Mesenchymal stem cell (in vitro differentiated cells and primary cell): ENCODE results near the gene ITGA11.
"Not testable (repeated sequence)": the region's sequence is repeated elsewhere in the genome, so short reads cannot be mapped to it uniquely, and the experiment has no call there.

Source experiments
- DNase-seq: peaks from one replicate; pipeline ENCODE4 v3.0.0-alpha.2; 2013
- H2AFZ ChIP-seq: one replicate; pipeline ENCODE4 v1.6.1; 2013; ENCODE audit warnings: low read depth, mild to moderate bottlenecking, control low read depth, inconsistent platforms, low read length, moderate library complexity
- H2AK5ac ChIP-seq: 2 replicates; pipeline ENCODE4 v1.6.1; 2013; ENCODE audit warnings: low read length, moderate library complexity, mild to moderate bottlenecking, inconsistent platforms; ENCODE audit not compliant: severe bottlenecking
- H2BK120ac ChIP-seq: one replicate; pipeline ENCODE4 v1.6.1; 2013; ENCODE audit warnings: low read depth, mild to moderate bottlenecking, inconsistent platforms, low read length, moderate library complexity
- H2BK12ac ChIP-seq, 2 experiments: one replicate each; pipeline ENCODE4 v1.6.1; 2013; ENCODE audit warnings: inconsistent platforms in 2 of 2, low read length in 2 of 2, mild to moderate bottlenecking in 2 of 2, moderate library complexity in 2 of 2, control low read depth in 1 of 2
- H2BK15ac ChIP-seq: one replicate; pipeline ENCODE4 v1.6.1; 2013; ENCODE audit warnings: mild to moderate bottlenecking, low read depth, inconsistent platforms; ENCODE audit not compliant: poor library complexity, severe bottlenecking
- H2BK5ac ChIP-seq: 2 replicates; pipeline ENCODE4 v1.6.1; 2013; ENCODE audit warnings: low read depth, mild to moderate bottlenecking, low read length, control low read depth, inconsistent platforms; ENCODE audit not compliant: poor library complexity, severe bottlenecking
- H3K14ac ChIP-seq, 2 experiments: one replicate each; pipeline ENCODE4 v1.6.1; 2013; ENCODE audit warnings: inconsistent platforms in 2 of 2, low read length in 2 of 2, control low read depth in 1 of 2, mild to moderate bottlenecking in 1 of 2, moderate library complexity in 1 of 2
- H3K18ac ChIP-seq, 2 experiments: one replicate each; pipeline ENCODE4 v1.6.1; 2013; ENCODE audit warnings: inconsistent platforms in 2 of 2, low read length in 2 of 2, control low read depth in 1 of 2, low read depth in 1 of 2, mild to moderate bottlenecking in 1 of 2
- H3K23ac ChIP-seq, 2 experiments: one replicate each; pipeline ENCODE4 v1.6.1; 2013; ENCODE audit warnings: inconsistent platforms in 2 of 2, low read length in 2 of 2, mild to moderate bottlenecking in 2 of 2, moderate library complexity in 2 of 2, control low read depth in 1 of 2
- H3K27ac ChIP-seq: 2 replicates; pipeline ENCODE4 v1.5.1; 2013; ENCODE audit warnings: mild to moderate bottlenecking, moderate library complexity, low read length, control low read depth, inconsistent platforms; ENCODE audit not compliant: poor library complexity, severe bottlenecking
- H3K27me3 ChIP-seq, 2 experiments: 2 replicates each; pipeline versions ENCODE4 v1.6.1 to v1.7.0; 2013; ENCODE audit warnings: low read length in 2 of 2, mild to moderate bottlenecking in 2 of 2, moderate library complexity in 2 of 2, control low read depth in 1 of 2, inconsistent platforms in 1 of 2; ENCODE audit not compliant: control insufficient read depth in 1 of 2, insufficient read depth in 1 of 2
- H3K36me3 ChIP-seq, 2 experiments: 2 replicates each; pipeline versions ENCODE4 v1.6.1 to v1.7.0; 2013; ENCODE audit warnings: low read length in 2 of 2, control low read depth in 1 of 2, inconsistent platforms in 1 of 2, low read depth in 1 of 2, mild to moderate bottlenecking in 1 of 2; ENCODE audit not compliant: insufficient read depth in 2 of 2, control insufficient read depth in 1 of 2
- H3K4ac ChIP-seq, 2 experiments: one replicate each; pipeline ENCODE4 v1.6.1; 2013; ENCODE audit warnings: inconsistent platforms in 2 of 2, low read length in 2 of 2, mild to moderate bottlenecking in 2 of 2, moderate library complexity in 2 of 2, control low read depth in 1 of 2, low read depth in 1 of 2
- H3K4me1 ChIP-seq: 2 replicates; pipeline ENCODE4 v1.6.1; 2013; ENCODE audit warnings: low read depth, low read length, control low read depth; ENCODE audit not compliant: control insufficient read depth, insufficient read depth
- H3K4me2 ChIP-seq: 2 replicates; pipeline ENCODE4 v1.6.1; 2013; ENCODE audit warnings: low read length, mild to moderate bottlenecking, inconsistent platforms; ENCODE audit not compliant: poor library complexity, severe bottlenecking
- H3K4me3 ChIP-seq, 2 experiments: 2 replicates each; pipeline versions ENCODE4 v1.5.1 to v1.7.0; 2013; ENCODE audit warnings: low read length in 2 of 2, mild to moderate bottlenecking in 2 of 2, control low read depth in 1 of 2, low read depth in 1 of 2; ENCODE audit not compliant: insufficient read depth in 1 of 2
- H3K79me1 ChIP-seq: replicated peaks from 2 replicates; pipeline ENCODE4 v1.6.1; 2013; ENCODE audit warnings: mild to moderate bottlenecking, control low read depth, low read length, inconsistent platforms; ENCODE audit not compliant: poor library complexity, severe bottlenecking
- H3K9ac ChIP-seq: 2 replicates; pipeline ENCODE4 v1.7.0; 2013; ENCODE audit warnings: mild to moderate bottlenecking, low read length, moderate library complexity
- H3K9me3 ChIP-seq: 2 replicates; pipeline ENCODE4 v1.7.0; 2013; ENCODE audit warnings: mild to moderate bottlenecking, low read length; ENCODE audit not compliant: control insufficient read depth
- H4K8ac ChIP-seq: one replicate; pipeline ENCODE4 v1.6.1; 2013; ENCODE audit warnings: inconsistent platforms, mild to moderate bottlenecking, low read length, moderate library complexity
- H4K91ac ChIP-seq: one replicate; pipeline ENCODE4 v1.6.1; 2013; ENCODE audit warnings: mild to moderate bottlenecking, low read length, inconsistent platforms
- WGBS: methylation state at CpG from one replicate; pipeline ENCODE4 v1.1.7; 2013; ENCODE audit warnings: mixed read lengths; 5-methylcytosine and 5-hydroxymethylcytosine counted together

ITGA11 gene

GRCh38 chr15:68400066-68400456 lies 31.9 kb downstream of the ITGA11 start:
- H3K4ac ChIP-seq, result no peak overlapping the region
- no peak overlapping the region for H2BK12ac ChIP-seq
- H3K14ac ChIP-seq, result no peak overlapping the region
- H3K27ac ChIP-seq, result no peak overlapping the region
- peaks cover 0 to 30% of the 10 kb centered on the region in 2 experiments for H3K36me3 ChIP-seq
- no peak overlapping the region for H2BK15ac ChIP-seq
- H3K27me3 ChIP-seq, result no peaks in the 10 kb centered on the region
- no peak overlapping the region for H3K9ac ChIP-seq
- H2BK5ac ChIP-seq, result no peak overlapping the region
- H4K8ac ChIP-seq, result no peak overlapping the region
- H4K91ac ChIP-seq, result no peak overlapping the region
- H2BK120ac ChIP-seq, result no peak overlapping the region
- no peak overlapping the region for H3K4me2 ChIP-seq
- no peak overlapping the region for H3K4me3 ChIP-seq
- H3K79me1 ChIP-seq, result peaks cover 10% of the 10 kb centered on the region
- peaks cover 2% of the 10 kb centered on the region for H3K4me1 ChIP-seq
- no peaks in the 10 kb centered on the region for H3K9me3 ChIP-seq
- DNase-seq, result peak; percentile 23
- H3K23ac ChIP-seq, result no peak overlapping the region
- no peak overlapping the region for H3K18ac ChIP-seq
- no peak overlapping the region for H2AFZ ChIP-seq
- 92% methylated on average over 1 of the region's 1 CpG for WGBS
- no peak overlapping the region for H2AK5ac ChIP-seq

- Histone ChIP-seq H3K27me3 (no peaks in the 10 kb centered on the region), H3K79me1 (peaks cover 6% of the 10 kb centered on the region), H3K18ac (no peak overlapping the region), H3K4ac (no peak overlapping the region), H2AFZ (no peak overlapping the region), H4K8ac (no peak overlapping the region), H2BK12ac (no peak overlapping the region), H3K14ac (no peak overlapping the region), H3K9ac (no peak overlapping the region), H3K36me3 (peaks cover 0 to 27% of the 10 kb centered on the region in 2 experiments), H3K4me3 (no peak overlapping the region), H2BK15ac (no peak overlapping the region), H3K4me1 (peaks cover under 1% of the 10 kb centered on the region), H4K91ac (no peak overlapping the region), H2BK120ac (no peak overlapping the region), H2AK5ac (peak overlapping the region; percentile 92), H2BK5ac (no peak overlapping the region), H3K9me3 (no peaks in the 10 kb centered on the region), H3K4me2 (no peak overlapping the region), H3K27ac (peak overlapping the region; percentile 54), H3K23ac (no peak overlapping the region)
- WGBS, result 92% methylated on average over 2 of the region's 5 CpGs
- DNase-seq, result no peak
Observed at GRCh38 chr15:68399096-68400065, 32.6 kb downstream of the ITGA11 start.

GRCh38 chr15:68397999-68398398 lies 34.0 kb downstream of the ITGA11 start:
- H3K27ac ChIP-seq, H3K4me1 ChIP-seq, H3K4me2 ChIP-seq, H2BK15ac ChIP-seq, H2AK5ac ChIP-seq, H4K91ac ChIP-seq, H3K79me1 ChIP-seq, H3K9me3 ChIP-seq, DNase-seq, H3K9ac ChIP-seq, H2BK12ac ChIP-seq, H2BK120ac ChIP-seq, H3K4ac ChIP-seq, H3K23ac ChIP-seq, H3K18ac ChIP-seq, H2AFZ ChIP-seq, H2BK5ac ChIP-seq, H4K8ac ChIP-seq, H3K27me3 ChIP-seq, H3K14ac ChIP-seq, H3K4me3 ChIP-seq: not testable (repeated sequence)
- no CpG with 5 or more reads among the region's 3 CpGs for WGBS
- H3K36me3 ChIP-seq, result peaks cover 0 to 15% of the 10 kb centered on the region in 2 experiments

GRCh38 chr15:68396068-68396467 lies 35.9 kb downstream of the ITGA11 start:
- H3K4me3 ChIP-seq, result no peak overlapping the region
- H3K4me2 ChIP-seq, result no peak overlapping the region
- H2BK5ac ChIP-seq, result no peak overlapping the region
- DNase-seq, result no peak
- WGBS, result no CpG with 5 or more reads among the region's 1 CpG
- H3K14ac ChIP-seq, result no peak overlapping the region
- no peak overlapping the region for H3K9ac ChIP-seq
- H2BK12ac ChIP-seq, result no peak overlapping the region
- H3K4me1 ChIP-seq, result peaks cover 1% of the 10 kb centered on the region
- H3K36me3 ChIP-seq, result peaks cover 0 to 4% of the 10 kb centered on the region in 2 experiments
- H3K18ac ChIP-seq, result no peak overlapping the region
- H2AK5ac ChIP-seq, result no peak overlapping the region
- no peak overlapping the region for H4K91ac ChIP-seq
- no peak overlapping the region for H3K4ac ChIP-seq
- H2AFZ ChIP-seq, result no peak overlapping the region
- H3K23ac ChIP-seq, result no peak overlapping the region
- no peak overlapping the region for H2BK120ac ChIP-seq
- no peak overlapping the region for H2BK15ac ChIP-seq
- H3K27ac ChIP-seq, result no peak overlapping the region
- peaks cover 7% of the 10 kb centered on the region for H3K9me3 ChIP-seq
- H3K79me1 ChIP-seq, result peaks cover 6% of the 10 kb centered on the region
- no peaks in the 10 kb centered on the region for H3K27me3 ChIP-seq
- no peak overlapping the region for H4K8ac ChIP-seq
